HG03103 (cell line): ENCODE data around the gene FBXO11.
"Not testable (repeated sequence)": the region's sequence is repeated elsewhere in the genome, so short reads cannot be mapped to it uniquely, and the experiment has no call there.

ENCODE experiments used
- ATAC-seq: cut with Tn5 transposase; IDR thresholded peaks from one replicate; pipeline ENCODE4 v1.9.1; 2021; ENCODE audit warnings: low read depth; ENCODE audit not compliant: unreplicated experiment

FBXO11 gene

GRCh38 chr2:47862949-47863348, 43.3 kb downstream of the FBXO11 start:
- ATAC-seq = no peak

- not testable (repeated sequence) for ATAC-seq
These were observed 53.1 kb downstream of the FBXO11 start for GRCh38 chr2:47853067-47853777.

GRCh38 chr2:47850198-47850597, 56.1 kb downstream of the FBXO11 start:
- no peak for ATAC-seq

GRCh38 chr2:47849368-47849767, 56.9 kb downstream of the FBXO11 start:
- ATAC-seq = no peak

- ATAC-seq = no peak
These were observed 62.1 kb downstream of the FBXO11 start for GRCh38 chr2:47844162-47844561.

GRCh38 chr2:47843407-47843806, 62.9 kb downstream of the FBXO11 start:
- ATAC-seq = no peak

- ATAC-seq = no peak
These were observed 63.5 kb downstream of the FBXO11 start for GRCh38 chr2:47842846-47843245.

GRCh38 chr2:47838686-47839085, 67.6 kb downstream of the FBXO11 start:
- ATAC-seq = no peak

- no peak for ATAC-seq
These were observed 68.0 kb downstream of the FBXO11 start for GRCh38 chr2:47838249-47838648.

- ATAC-seq = peak; percentile 90
These were observed 72.8 kb downstream of the FBXO11 start for GRCh38 chr2:47833516-47833968.

GRCh38 chr2:47822518-47822917, 83.8 kb downstream of the FBXO11 start:
- no peak for ATAC-seq

GRCh38 chr2:47819834-47820233, 86.5 kb downstream of the FBXO11 start:
- ATAC-seq = no peak

- ATAC-seq = no peak
These were observed 87.5 kb downstream of the FBXO11 start for GRCh38 chr2:47818777-47819176.

GRCh38 chr2:47815764-47816163, 90.5 kb downstream of the FBXO11 start:
- ATAC-seq = peak; percentile 46

GRCh38 chr2:47811668-47812067, 94.6 kb downstream of the FBXO11 start:
- ATAC-seq = no peak

GRCh38 chr2:47810850-47811249, 95.4 kb downstream of the FBXO11 start:
- no peak for ATAC-seq

- ATAC-seq = no peak
These were observed 96.4 kb downstream of the FBXO11 start for GRCh38 chr2:47809903-47810302.

GRCh38 chr2:47808614-47809013, 97.7 kb downstream of the FBXO11 start:
- no peak for ATAC-seq

- ATAC-seq = no peak
These were observed 100.4 kb downstream of the FBXO11 start for GRCh38 chr2:47805850-47806249.

- no peak for ATAC-seq
These were observed 102.5 kb downstream of the FBXO11 start for GRCh38 chr2:47803770-47804169.

- ATAC-seq = no peak
These were observed 102.9 kb downstream of the FBXO11 start for GRCh38 chr2:47803363-47803762.

- no peak for ATAC-seq
These were observed 105.2 kb downstream of the FBXO11 start for GRCh38 chr2:47801118-47801517.
